Caco-2 (cell line): ENCODE measurements around the gene FADS3. TPM values are rescaled to one million over a fixed set of nuclear protein-coding genes. Genes with fewer than 3 reads are reported as not detected.

Experiments
- BruUV-seq: library from RNA; stranded (reverse); fragments of 400-500 nt; replicated peaks from 2 replicates; lab custom pipeline; 2021; lab: Mats Ljungman, UMichigan
- CTCF ChIA-PET: fragments of 300-600 bp; sonication (Branson Sonifier 250); formaldehyde crosslinking; loops from one replicate; lab custom pipeline; 2022; ENCODE audit warnings: antibody characterized with exemption; lab: Charles Lee
- POLR2A ChIA-PET: fragments of 300-600 bp; sonication (Branson Sonifier 250); formaldehyde crosslinking; loops from one replicate; lab custom pipeline; 2022; ENCODE audit warnings: antibody characterized with exemption; lab: Charles Lee
- DNase-seq, 2 experiments: peaks; one replicate each; pipeline versions ENCODE4 v3.0.0 to v3.0.0-alpha.2; 2020 to 2022
- H3K27me3 ChIP-seq: replicated peaks from 2 replicates; pipeline ENCODE4 v1.6.0; 2011; ENCODE audit warnings: low read length; ENCODE audit not compliant: control insufficient read depth, insufficient read depth
- H3K36me3 ChIP-seq: 2 replicates; pipeline ENCODE4 v1.5.1; 2011; ENCODE audit warnings: low read length; ENCODE audit not compliant: control insufficient read depth, insufficient read depth
- H3K4me1 ChIP-seq: fragments of 250-450 bp; sonication (Bioruptor Pico); 2 replicates; pipeline ENCODE4 v1.5.1; 2020; ENCODE audit warnings: mild to moderate bottlenecking
- H3K4me3 ChIP-seq: 2 replicates; pipeline ENCODE4 v1.5.1; 2011; ENCODE audit warnings: low read depth, mild to moderate bottlenecking, control low read depth, low read length
- H3K9me3 ChIP-seq: fragments of 250-450 bp; sonication (Bioruptor Pico); 2 replicates; pipeline ENCODE4 v1.5.1; 2020; ENCODE audit warnings: mild to moderate bottlenecking, moderate library complexity
- H3K27ac Mint-ChIP-seq: one replicate; pipeline ENCODE4 v1.8.0; 2022; ENCODE audit warnings: mixed read lengths; ENCODE audit not compliant: unreplicated experiment
- H3K27me3 Mint-ChIP-seq: one replicate; pipeline ENCODE4 v1.8.0; 2022; ENCODE audit warnings: mixed read lengths; ENCODE audit not compliant: insufficient read depth, unreplicated experiment
- H3K36me3 Mint-ChIP-seq: one replicate; pipeline ENCODE4 v1.8.0; 2022; ENCODE audit warnings: mild to moderate bottlenecking, mixed read lengths; ENCODE audit not compliant: insufficient read depth, unreplicated experiment
- H3K4me1 Mint-ChIP-seq: one replicate; pipeline ENCODE4 v1.8.0; 2022; ENCODE audit warnings: low read depth, mixed read lengths; ENCODE audit not compliant: unreplicated experiment
- H3K4me3 Mint-ChIP-seq: one replicate; pipeline ENCODE4 v1.8.0; 2022; ENCODE audit warnings: mild to moderate bottlenecking, moderate library complexity, mixed read lengths; ENCODE audit not compliant: unreplicated experiment
- H3K9me3 Mint-ChIP-seq: one replicate; pipeline ENCODE4 v1.8.0; 2022; ENCODE audit warnings: mixed read lengths; ENCODE audit not compliant: unreplicated experiment
- CTCF ChIP-seq, 2 experiments: fragments of 200-600 bp in 1 of 2; IDR thresholded peaks; 1 replicate in 1 of 2; 2 replicates in 1 of 2; pipeline versions ENCODE4 v1.5.1 to v1.8.0; 2011 to 2022; ENCODE audit warnings: antibody characterized with exemption in 1 of 2, control low read depth in 1 of 2, inconsistent platforms in 1 of 2, low read depth in 1 of 2, low read length in 1 of 2, mild to moderate bottlenecking in 1 of 2, moderate library complexity in 1 of 2; ENCODE audit not compliant: insufficient read depth in 1 of 2, severe bottlenecking in 1 of 2, unreplicated experiment in 1 of 2
- intact Hi-C: fragments of 100-400 bp; cut with micrococcal nuclease; formaldehyde crosslinking; loops from one replicate; pipeline ENCODE4 v1.10.0; 2022; ENCODE audit not compliant: unreplicated experiment
- total RNA-seq: library from RNA; stranded (reverse); gene quantifications from 2 replicates; pipeline ENCODE4 v1.2.3, GENCODE V29; 2022

FADS3 gene
- total RNA-seq, 1 experiment from 2014 or later = 32.7 TPM

GRCh38 chr11:61895046-61895717 lies 3.8 kb upstream of the FADS3 start:
- Mint-ChIP-seq H3K4me3 (no peak overlapping the region), H3K4me1 (no peaks in the 10 kb centered on the region), H3K27ac (no peak overlapping the region), H3K27me3 (no peaks in the 10 kb centered on the region), H3K9me3 (no peaks in the 10 kb centered on the region), H3K36me3 (peaks cover 12% of the 10 kb centered on the region)
- intact Hi-C loops = no loop called here
- Histone ChIP-seq H3K4me1 (peaks cover 6% of the 10 kb centered on the region), H3K27me3 (no peaks in the 10 kb centered on the region), H3K9me3 (no peaks in the 10 kb centered on the region), H3K36me3 (no peaks in the 10 kb centered on the region), H3K4me3 (no peak overlapping the region)
- no peak for TF ChIP-seq CTCF (IDR thresholded peaks at IDR 0.05; ENCODE audit: insufficient read depth in 1 of 2, low read depth in 1 of 2, low read length in 1 of 2, severe bottlenecking in 1 of 2, unreplicated experiment in 1 of 2)
- POLR2A ChIA-PET = no interaction called here
- CTCF ChIA-PET = interaction anchor here (0.6 to 7.2 kb wide), 3 partner anchors 52 to 314 kb away, joined by 3 to 274 read pairs (median 48); partner anchors contain the start of gene BEST1
- BruUV-seq = no TSS peak
- DNase-seq = no peak

- no peaks in the 10 kb centered on the region for H3K27me3 ChIP-seq
- H3K27me3 Mint-ChIP-seq = no peaks in the 10 kb centered on the region
- peaks cover 8% of the 10 kb centered on the region for H3K4me1 ChIP-seq
- H3K36me3 ChIP-seq = no peaks in the 10 kb centered on the region
- no peak overlapping the region for H3K4me3 ChIP-seq
- H3K27ac Mint-ChIP-seq = no peak overlapping the region
- peaks cover 6% of the 10 kb centered on the region for H3K36me3 Mint-ChIP-seq
- no peaks in the 10 kb centered on the region for H3K9me3 ChIP-seq
- H3K4me1 Mint-ChIP-seq = no peaks in the 10 kb centered on the region
- POLR2A ChIA-PET = no interaction called here
- no peaks in the 10 kb centered on the region for H3K9me3 Mint-ChIP-seq
- intact Hi-C loops = no loop called here
- no peak for DNase-seq
- BruUV-seq = no TSS peak
- CTCF ChIA-PET = no interaction called here
- no peak overlapping the region for H3K4me3 Mint-ChIP-seq
- no peak for TF ChIP-seq CTCF (IDR thresholded peaks at IDR 0.05; ENCODE audit: insufficient read depth in 1 of 2, low read depth in 1 of 2, low read length in 1 of 2, severe bottlenecking in 1 of 2, unreplicated experiment in 1 of 2)
These were observed 2.6 kb upstream of the FADS3 start for GRCh38 chr11:61893981-61894380.

- Histone ChIP-seq H3K4me3 (peak overlapping the region; percentile 90), H3K4me1 (peaks cover 8% of the 10 kb centered on the region), H3K36me3 (no peaks in the 10 kb centered on the region), H3K27me3 (no peaks in the 10 kb centered on the region), H3K9me3 (no peaks in the 10 kb centered on the region)
- no peak for TF ChIP-seq CTCF (IDR thresholded peaks at IDR 0.05; ENCODE audit: insufficient read depth in 1 of 2, low read depth in 1 of 2, low read length in 1 of 2, severe bottlenecking in 1 of 2, unreplicated experiment in 1 of 2)
- Mint-ChIP-seq H3K36me3 (peaks cover 5% of the 10 kb centered on the region), H3K4me3 (peak overlapping the region; percentile 91), H3K4me1 (no peaks in the 10 kb centered on the region), H3K27ac (no peak overlapping the region), H3K27me3 (no peaks in the 10 kb centered on the region), H3K9me3 (no peaks in the 10 kb centered on the region)
- no TSS peak for BruUV-seq
- ChIA-PET CTCF (interaction anchor here (0.6 to 0.9 kb wide), 3 partner anchors 55 to 902 kb away, joined by 3 read pairs; no protein-coding TSS in a partner anchor), POLR2A (interaction anchor here (0.5 kb wide), 1 partner anchor 613 kb away, joined by 8 read pairs; no protein-coding TSS in a partner anchor)
- intact Hi-C loops = no loop called here
- DNase-seq = no peak
These were observed 683 bp upstream of the FADS3 start for GRCh38 chr11:61892085-61892370.
